ENCODE measurements around the gene F2RL1.
"Not testable (repeated sequence)": the region's sequence is repeated elsewhere in the genome, so short reads cannot be mapped to it uniquely, and the experiment has no call there.

The F2RL1 gene

DNA sequence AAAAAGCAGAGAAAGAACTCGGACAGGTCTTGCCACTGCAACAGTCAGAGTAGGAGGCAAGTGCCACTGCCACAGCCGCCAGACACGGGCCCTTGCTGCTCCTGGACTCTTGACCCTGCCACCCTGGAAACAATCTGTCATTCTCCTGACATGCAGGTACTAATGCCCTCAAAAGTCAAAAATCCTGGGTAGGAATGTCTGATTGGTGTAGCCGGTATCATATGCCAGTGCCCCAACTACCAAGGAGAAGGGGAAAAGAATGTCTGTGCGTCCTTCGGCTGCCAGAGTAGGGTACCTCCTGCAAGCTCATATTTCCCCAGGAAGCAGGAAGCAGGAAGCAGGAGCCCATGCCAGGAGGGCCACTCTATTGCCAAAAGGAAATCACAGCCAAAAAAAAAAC is 30.5 kb upstream of the F2RL1 start:
- TF ChIP-seq ZNF8 (CRISPR knock-in tag; IDR thresholded peaks at IDR 0.05) (no peak), ZNF565 (CRISPR knock-in tag; conservative IDR thresholded peaks at IDR 0.05; ENCODE audit: low read depth) (no peak), TCF4 (CRISPR knock-in tag; IDR thresholded peaks at IDR 0.05; ENCODE audit: borderline replicate concordance) (no peak), ISL1 (CRISPR knock-in tag; IDR thresholded peaks at IDR 0.05) (no peak), ESRRG (CRISPR knock-in tag; IDR thresholded peaks at IDR 0.05) (no peak), BACH2 (CRISPR knock-in tag; IDR thresholded peaks at IDR 0.05; ENCODE audit: borderline replicate concordance) (no peak), ARNTL (CRISPR knock-in tag; IDR thresholded peaks at IDR 0.05; ENCODE audit: borderline replicate concordance, low read depth) (no peak), SNAI2 (CRISPR knock-in tag; IDR thresholded peaks at IDR 0.05) (no peak), CSDC2 (CRISPR knock-in tag; IDR thresholded peaks at IDR 0.05) (no peak), ZNF70 (CRISPR knock-in tag; IDR thresholded peaks at IDR 0.05) (no peak), OSR1 (CRISPR knock-in tag; IDR thresholded peaks at IDR 0.05) (no peak), GLIS3 (CRISPR knock-in tag; IDR thresholded peaks at IDR 0.05) (no peak), ZC3H10 (CRISPR knock-in tag; IDR thresholded peaks at IDR 0.05) (no peak), ZFP3 (CRISPR knock-in tag; IDR thresholded peaks at IDR 0.05) (no peak), ZFP30 (CRISPR knock-in tag; IDR thresholded peaks at IDR 0.05) (no peak)
- TF ChIP-seq, protein P1, sequence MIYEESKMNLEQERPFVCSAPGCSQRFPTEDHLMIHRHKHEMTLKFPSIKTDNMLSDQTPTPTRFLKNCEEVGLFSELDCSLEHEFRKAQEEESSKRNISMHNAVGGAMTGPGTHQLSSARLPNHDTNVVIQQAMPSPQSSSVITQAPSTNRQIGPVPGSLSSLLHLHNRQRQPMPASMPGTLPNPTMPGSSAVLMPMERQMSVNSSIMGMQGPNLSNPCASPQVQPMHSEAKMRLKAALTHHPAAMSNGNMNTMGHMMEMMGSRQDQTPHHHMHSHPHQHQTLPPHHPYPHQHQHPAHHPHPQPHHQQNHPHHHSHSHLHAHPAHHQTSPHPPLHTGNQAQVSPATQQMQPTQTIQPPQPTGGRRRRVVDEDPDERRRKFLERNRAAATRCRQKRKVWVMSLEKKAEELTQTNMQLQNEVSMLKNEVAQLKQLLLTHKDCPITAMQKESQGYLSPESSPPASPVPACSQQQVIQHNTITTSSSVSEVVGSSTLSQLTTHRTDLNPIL (CRISPR knock-in tag; IDR thresholded peaks at IDR 0.05; ENCODE audit: low read depth), result no peak
- TF ChIP-seq, protein P2, sequence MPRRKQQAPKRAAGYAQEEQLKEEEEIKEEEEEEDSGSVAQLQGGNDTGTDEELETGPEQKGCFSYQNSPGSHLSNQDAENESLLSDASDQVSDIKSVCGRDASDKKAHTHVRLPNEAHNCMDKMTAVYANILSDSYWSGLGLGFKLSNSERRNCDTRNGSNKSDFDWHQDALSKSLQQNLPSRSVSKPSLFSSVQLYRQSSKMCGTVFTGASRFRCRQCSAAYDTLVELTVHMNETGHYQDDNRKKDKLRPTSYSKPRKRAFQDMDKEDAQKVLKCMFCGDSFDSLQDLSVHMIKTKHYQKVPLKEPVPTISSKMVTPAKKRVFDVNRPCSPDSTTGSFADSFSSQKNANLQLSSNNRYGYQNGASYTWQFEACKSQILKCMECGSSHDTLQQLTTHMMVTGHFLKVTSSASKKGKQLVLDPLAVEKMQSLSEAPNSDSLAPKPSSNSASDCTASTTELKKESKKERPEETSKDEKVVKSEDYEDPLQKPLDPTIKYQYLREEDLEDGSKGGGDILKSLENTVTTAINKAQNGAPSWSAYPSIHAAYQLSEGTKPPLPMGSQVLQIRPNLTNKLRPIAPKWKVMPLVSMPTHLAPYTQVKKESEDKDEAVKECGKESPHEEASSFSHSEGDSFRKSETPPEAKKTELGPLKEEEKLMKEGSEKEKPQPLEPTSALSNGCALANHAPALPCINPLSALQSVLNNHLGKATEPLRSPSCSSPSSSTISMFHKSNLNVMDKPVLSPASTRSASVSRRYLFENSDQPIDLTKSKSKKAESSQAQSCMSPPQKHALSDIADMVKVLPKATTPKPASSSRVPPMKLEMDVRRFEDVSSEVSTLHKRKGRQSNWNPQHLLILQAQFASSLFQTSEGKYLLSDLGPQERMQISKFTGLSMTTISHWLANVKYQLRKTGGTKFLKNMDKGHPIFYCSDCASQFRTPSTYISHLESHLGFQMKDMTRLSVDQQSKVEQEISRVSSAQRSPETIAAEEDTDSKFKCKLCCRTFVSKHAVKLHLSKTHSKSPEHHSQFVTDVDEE (CRISPR knock-in tag; IDR thresholded peaks at IDR 0.05), result no peak
- ATAC-seq, result no peak

DNA sequence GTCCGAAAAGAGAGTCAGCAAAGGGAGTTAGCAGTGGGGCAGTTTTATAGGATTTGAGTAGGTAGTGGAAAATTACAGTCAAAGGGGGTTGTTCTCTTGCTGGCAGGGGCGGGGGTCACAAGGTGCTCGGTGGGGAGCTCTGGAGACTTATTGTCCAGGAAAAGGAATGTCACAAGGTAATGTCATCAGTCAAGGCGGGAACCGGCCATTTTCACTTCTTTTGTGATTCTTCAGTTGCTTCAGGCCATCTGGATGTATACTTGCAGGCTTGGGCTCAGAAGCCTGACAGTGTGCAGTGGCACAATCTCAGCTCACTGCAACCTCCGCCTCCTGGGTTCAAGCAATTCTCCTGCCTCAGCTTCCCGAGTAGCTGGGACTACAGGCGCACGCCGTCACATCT is 29.6 kb upstream of the F2RL1 start:
- ATAC-seq, result not testable (repeated sequence)

DNA sequence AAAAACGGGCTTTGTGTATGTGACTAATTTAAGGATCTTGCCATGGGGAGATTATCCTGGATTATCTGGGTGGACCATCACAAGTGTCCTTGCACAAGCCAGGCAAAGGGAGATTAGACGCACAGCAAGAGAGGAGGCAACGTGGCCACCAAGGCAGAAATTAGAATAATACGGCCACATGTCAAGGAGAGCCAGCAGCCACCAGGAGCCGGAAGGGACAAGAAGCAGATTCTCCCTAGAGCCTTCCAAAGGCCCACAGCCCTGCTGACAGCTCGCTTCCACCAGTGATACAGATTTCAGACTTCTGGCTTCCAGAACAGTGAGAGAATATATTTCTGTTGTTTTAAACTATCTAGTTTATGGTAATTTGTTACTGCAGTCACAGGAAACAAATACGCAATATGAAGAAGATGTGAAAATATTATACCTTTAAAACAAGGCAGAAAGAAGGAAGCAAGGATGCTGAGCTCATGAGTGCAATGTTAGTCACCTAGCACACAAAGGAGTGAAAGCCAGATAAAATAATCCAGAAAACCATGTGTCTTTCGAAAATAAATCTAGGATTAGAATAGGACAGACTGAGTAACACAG is 28.7 kb upstream of the F2RL1 start:
- ATAC-seq, result peak; percentile 56
- TF ChIP-seq PPARA (CRISPR knock-in tag; IDR thresholded peaks at IDR 0.05; ENCODE audit: borderline replicate concordance) (no peak), SNAI2 (CRISPR knock-in tag; IDR thresholded peaks at IDR 0.05) (no peak), ZFP30 (CRISPR knock-in tag; IDR thresholded peaks at IDR 0.05) (no peak), GLIS3 (CRISPR knock-in tag; IDR thresholded peaks at IDR 0.05) (no peak)

DNA sequence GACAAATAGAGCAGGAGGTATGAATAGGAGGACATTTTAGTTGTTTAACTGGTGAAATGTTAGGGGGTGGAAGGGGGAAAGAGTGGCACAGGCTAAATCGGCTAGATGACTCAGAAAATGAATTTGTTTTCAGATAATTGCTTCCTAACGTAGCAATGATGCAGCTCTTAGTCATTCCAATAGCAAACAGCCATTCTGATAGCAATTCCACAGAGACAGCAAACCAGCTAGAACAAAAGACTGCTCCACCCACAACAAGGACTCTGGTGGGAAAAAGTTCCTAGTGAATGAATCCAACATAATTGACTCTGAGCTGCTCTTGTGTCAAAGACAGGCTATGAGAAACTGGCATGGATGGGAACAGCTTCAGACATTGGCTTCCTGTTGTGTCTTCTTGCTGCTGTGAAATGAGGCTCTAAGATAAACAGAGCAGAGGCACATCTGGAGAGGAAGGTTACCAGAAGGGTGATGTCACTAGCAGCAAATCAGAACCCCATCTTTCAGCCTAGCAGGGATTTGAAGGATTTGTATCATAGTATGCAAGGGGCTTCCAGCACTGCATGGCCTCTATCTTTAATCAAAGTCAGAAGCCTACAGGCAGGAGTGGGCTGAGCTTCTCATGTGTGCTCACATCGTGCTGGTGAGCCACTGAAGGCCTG is 28.1 kb upstream of the F2RL1 start:
- ATAC-seq, result peak; percentile 88
- TF ChIP-seq PPARA (CRISPR knock-in tag; IDR thresholded peaks at IDR 0.05; ENCODE audit: borderline replicate concordance) (no peak), ZNF565 (CRISPR knock-in tag; conservative IDR thresholded peaks at IDR 0.05; ENCODE audit: low read depth) (no peak), TCF4 (CRISPR knock-in tag; IDR thresholded peaks at IDR 0.05; ENCODE audit: borderline replicate concordance) (0 out of 2 replicates have a peak, but pooled peaks have one; percentile 15), ZFP3 (CRISPR knock-in tag; IDR thresholded peaks at IDR 0.05) (peak; percentile 56; the same call in 1 of the 2 replicates), CSDC2 (CRISPR knock-in tag; IDR thresholded peaks at IDR 0.05) (0 out of 2 replicates have a peak, but pooled peaks have one; percentile 33), ARNTL (CRISPR knock-in tag; IDR thresholded peaks at IDR 0.05; ENCODE audit: borderline replicate concordance, low read depth) (no peak), ESRRG (CRISPR knock-in tag; IDR thresholded peaks at IDR 0.05) (no peak), GLIS3 (CRISPR knock-in tag; IDR thresholded peaks at IDR 0.05) (no peak), BACH2 (CRISPR knock-in tag; IDR thresholded peaks at IDR 0.05; ENCODE audit: borderline replicate concordance) (no peak), SNAI2 (CRISPR knock-in tag; IDR thresholded peaks at IDR 0.05) (no peak; the same call in 1 of the 2 replicates), ZNF70 (CRISPR knock-in tag; IDR thresholded peaks at IDR 0.05) (no peak), ZC3H10 (CRISPR knock-in tag; IDR thresholded peaks at IDR 0.05) (no peak), ISL1 (CRISPR knock-in tag; IDR thresholded peaks at IDR 0.05) (0 out of 2 replicates have a peak, but pooled peaks have one; percentile 43)
- TF ChIP-seq, protein P1 (CRISPR knock-in tag; IDR thresholded peaks at IDR 0.05; ENCODE audit: low read depth), result no peak
- TF ChIP-seq, protein P3, sequence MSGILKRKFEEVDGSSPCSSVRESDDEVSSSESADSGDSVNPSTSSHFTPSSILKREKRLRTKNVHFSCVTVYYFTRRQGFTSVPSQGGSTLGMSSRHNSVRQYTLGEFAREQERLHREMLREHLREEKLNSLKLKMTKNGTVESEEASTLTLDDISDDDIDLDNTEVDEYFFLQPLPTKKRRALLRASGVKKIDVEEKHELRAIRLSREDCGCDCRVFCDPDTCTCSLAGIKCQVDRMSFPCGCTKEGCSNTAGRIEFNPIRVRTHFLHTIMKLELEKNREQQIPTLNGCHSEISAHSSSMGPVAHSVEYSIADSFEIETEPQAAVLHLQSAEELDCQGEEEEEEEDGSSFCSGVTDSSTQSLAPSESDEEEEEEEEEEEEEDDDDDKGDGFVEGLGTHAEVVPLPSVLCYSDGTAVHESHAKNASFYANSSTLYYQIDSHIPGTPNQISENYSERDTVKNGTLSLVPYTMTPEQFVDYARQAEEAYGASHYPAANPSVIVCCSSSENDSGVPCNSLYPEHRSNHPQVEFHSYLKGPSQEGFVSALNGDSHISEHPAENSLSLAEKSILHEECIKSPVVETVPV (CRISPR knock-in tag; IDR thresholded peaks at IDR 0.05), result no peak
- TF ChIP-seq, protein P4, sequence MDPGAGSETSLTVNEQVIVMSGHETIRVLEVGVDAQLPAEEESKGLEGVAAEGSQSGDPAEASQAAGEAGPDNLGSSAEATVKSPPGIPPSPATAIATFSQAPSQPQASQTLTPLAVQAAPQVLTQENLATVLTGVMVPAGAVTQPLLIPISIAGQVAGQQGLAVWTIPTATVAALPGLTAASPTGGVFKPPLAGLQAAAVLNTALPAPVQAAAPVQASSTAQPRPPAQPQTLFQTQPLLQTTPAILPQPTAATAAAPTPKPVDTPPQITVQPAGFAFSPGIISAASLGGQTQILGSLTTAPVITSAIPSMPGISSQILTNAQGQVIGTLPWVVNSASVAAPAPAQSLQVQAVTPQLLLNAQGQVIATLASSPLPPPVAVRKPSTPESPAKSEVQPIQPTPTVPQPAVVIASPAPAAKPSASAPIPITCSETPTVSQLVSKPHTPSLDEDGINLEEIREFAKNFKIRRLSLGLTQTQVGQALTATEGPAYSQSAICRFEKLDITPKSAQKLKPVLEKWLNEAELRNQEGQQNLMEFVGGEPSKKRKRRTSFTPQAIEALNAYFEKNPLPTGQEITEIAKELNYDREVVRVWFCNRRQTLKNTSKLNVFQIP (CRISPR knock-in tag; IDR thresholded peaks at IDR 0.05; ENCODE audit: borderline replicate concordance, low read depth), result no peak
- TF ChIP-seq, protein P2 (CRISPR knock-in tag; IDR thresholded peaks at IDR 0.05), result 0 out of 2 replicates have a peak, but pooled peaks have one; percentile 34
